Amniotic stem cell (primary cell): ENCODE measurements around the gene NKX2-2.
"Not testable (repeated sequence)": the region's sequence is repeated elsewhere in the genome, so short reads cannot be mapped to it uniquely, and the experiment has no call there.

Experiments
- DNase-seq: peaks from one replicate; lab custom pipeline; 2025; lab: John Stamatoyannopoulos, UW

NKX2-2 gene

DNA sequence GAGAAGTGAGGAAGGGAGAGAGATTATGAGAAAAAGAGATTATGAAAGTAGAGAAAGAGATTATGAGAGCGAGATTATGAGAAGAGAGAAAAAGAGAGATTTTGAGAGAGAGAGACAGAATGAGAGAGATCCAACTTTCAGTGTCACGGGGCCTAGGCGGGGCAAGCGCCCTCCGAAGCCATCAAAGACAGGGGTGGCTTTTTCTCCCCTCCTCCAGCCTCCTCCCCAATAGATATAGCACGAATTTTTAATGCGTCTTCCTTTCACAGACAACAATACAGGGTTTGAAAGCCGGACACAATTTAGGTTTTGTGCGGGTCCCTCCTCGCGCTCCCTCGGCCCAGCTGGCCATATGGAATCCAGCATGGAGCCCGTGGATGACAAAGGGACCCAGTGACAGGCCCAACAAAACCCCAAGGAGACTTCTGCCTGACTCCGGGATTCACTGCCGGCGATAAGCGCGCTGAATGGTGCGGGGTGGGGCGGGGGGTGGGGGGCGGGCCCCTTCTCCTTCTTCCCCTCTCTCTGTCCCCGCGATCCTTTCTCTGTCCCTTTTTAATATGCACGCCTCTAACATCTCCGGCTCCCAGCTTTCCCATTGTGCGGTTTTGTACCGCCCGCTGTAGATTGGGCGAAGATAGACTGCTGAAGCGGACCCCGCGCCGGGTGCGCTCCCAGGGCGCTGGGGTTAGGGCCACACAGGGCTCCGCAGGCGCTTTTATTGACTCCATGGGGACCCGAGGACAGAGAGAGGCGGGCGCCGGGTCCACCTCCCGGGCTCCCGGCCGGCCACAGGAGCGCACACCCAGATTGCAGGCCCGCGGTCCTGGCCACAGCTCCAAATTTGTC is 5.4 kb downstream of the NKX2-2 start:
- DNase-seq: no peak

DNA sequence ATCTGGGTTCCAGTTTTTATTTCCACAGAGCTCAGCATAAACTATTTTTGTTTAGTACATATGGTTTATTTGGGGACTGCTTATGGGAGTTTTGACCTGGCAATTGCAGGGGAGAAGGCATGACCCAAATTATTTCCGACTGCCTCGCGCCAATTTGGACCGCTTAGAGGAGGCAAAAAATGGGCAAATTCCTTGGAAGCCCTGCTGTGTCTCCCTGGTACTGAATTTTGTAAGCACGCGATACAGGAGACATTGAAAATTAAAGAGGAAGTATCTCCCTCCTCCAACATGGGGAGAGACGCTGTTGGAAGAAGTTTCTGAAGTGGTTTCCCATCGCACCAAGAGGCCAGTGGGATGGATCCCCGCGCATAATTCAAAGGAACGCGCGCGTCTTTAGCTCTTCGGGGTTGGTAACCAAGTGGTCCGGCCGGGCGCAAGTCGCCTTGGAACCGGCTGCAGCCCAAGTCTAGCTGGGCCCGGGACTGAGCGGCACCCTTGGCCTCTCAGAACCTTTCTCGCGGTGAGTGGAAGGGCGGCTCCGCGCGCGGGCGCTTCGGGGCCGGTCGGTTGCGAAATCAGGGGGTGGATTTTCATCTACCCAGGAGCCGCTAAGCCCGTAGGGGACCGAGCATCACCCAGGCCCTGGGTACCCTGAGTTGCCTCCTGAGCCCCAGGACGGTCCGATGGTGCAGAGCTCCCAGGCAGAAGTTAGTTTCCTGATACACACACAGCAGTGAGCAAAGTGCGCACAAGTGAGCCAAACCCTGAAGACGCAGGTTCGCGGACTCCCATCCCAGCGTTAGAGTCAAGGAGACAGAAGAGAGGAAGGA is 6.2 kb downstream of the NKX2-2 start:
- no peak for DNase-seq

DNA sequence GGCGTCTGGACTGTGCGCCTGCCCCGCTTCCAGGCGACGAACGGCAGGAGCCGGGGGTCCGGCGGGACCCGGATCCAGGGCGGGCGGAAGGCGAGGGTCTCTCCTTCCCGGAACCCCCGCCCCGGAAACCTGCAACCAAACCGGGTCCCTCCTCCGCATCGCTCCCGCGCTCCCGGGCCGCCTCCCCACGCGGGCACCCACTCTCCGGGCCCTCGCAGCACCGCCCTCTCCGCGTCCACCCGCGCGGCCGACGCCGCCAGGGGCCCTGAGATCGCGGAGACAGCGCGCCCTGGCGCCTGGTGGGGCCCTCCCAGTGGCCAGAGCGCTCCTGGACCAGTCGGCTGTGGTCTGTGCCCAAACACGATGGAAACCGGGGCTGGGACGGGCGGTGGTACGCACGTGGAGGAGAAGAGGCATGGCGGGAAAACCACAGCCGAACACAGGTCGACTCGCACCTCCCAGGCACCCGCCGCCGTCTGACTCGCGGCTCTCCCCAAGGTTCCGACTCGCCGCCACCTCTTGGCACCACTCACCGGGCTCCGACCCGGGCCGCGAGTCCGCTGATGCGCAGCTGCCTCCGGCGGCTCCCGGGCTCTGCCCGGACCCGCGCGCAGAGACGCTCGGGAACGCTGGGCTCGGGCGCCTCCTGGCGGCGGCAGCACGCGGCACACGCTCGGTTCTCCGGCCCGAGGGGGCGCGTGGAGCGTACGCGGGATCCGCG is 7.9 kb downstream of the NKX2-2 start:
- DNase-seq: no peak

DNA sequence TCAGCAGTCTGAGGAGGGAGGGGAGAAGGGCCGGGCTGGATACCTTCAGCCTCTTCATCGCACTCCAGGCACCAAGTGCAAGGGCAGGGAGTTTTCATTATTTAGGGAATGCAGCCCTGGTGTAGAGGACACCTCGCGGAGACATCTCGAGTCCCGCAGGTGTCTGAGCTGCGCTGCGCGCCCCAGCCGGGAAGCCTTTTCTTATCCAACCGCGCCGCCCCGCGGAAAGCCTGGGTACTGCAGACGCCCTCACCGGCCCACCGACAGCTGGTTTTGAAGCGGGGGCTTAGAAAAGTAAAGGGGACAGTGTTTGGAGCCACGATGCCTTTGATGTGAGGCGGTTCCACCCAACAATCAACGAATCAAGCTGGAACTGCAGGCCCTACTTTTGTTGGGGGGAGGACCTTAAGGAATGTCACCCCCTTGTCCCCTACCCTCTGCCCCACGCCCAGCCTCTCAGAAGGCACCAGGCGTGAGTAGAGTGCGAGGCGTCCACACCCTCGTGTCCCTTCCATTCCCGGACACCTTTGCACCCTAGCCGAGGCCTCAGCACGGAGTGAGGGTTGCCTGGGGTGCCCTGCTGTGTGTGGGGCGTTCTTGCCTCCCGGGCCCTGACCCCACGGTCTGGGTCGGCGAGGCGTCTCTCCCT is 8.6 kb downstream of the NKX2-2 start:
- no peak for DNase-seq

DNA sequence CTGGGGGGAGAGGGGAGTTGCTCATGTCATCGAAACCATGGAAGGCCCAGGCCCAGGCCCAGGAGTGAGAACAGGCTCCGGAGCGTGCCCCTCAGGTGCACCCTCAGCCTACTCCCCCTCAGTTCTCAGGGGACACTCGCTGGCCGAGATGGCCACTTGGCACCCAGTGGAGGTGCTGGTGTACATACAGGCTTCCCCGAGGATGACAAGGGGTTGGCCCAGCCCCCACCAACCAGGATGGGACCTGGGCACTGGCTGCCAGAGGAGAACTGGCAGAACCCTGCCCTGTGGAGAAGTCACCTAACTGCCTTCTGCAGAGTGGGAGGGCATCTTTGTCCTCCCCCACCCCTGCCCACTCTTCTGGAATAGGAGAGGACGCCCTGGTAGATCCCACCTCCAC is 9.5 kb downstream of the NKX2-2 start:
- DNase-seq: no peak

DNA sequence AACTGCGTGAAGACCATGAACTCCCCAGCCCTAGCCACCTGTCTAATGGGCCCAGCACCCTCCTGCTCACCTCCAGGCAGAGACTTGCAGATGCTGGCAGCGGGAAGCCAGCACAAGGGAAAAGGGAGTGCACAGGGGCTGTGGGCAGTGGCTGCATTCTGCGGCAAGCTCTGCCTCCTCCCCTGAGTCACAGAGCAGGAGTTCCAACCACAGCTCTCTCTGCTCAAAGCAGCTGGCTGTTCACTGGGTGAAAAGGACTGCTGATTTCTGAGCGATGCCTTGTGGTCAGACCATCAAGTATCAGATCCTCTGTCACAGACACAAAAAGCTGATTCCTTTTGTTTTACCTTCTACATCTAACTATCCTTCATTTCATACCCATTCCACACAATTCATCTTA is 10.5 kb downstream of the NKX2-2 start:
- no peak for DNase-seq

DNA sequence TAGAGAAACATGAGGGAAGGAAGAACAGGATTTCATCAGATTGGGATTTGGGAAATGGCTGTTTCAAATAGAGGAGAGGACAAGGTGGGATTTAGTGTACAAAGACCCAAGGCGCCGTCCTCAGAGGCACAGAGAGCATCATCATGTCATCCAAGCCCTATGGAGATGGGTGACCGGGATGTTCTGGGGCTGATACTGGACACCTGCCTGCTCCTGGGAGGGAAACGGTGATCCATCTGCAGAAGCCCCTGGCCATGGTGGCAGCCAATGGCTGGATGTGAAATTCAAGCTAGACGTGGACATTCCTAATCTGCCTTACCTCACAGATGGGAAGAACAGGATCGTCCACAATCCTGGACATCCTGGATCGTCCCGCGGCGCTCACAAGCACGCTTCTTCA is 12.7 kb downstream of the NKX2-2 start:
- no peak for DNase-seq

DNA sequence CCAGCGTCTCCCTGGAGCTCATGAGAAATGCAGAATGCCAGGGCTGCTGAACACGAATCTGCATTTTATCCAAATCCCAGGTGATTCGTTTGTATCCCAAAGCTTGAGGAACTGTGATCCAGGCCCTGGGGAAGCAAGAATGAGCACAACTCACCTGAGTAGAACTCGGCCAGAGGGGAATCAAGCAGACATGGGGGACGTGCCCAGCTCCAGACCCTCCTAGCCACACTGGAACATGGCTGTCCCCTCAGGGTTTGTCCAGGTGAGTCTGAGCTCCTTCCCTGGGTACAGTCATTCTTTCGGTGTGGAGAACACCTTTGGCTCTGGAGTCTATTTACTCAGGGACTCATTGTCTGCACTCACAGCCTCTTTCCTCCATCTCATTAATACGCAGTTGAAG is 13.3 kb downstream of the NKX2-2 start:
- DNase-seq: no peak

DNA sequence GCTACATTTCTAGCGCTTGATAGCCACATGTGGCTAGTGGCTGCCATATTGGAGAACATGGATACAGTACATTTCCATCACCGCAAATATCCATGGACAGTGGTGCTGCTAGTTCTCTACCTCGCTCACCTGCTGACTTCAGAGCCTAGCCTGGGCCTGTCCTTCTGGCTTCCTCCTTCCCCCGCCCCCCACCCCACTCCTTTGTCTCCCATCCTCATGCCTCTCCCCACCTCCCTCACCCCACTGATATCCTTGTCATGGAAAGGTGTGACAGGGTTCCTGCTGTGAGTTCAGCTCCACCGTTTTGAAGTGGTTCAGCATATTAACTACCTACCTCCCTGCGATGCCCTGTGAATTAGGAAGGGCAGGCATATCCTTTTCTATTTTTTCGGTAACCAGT is 14.2 kb downstream of the NKX2-2 start:
- no peak for DNase-seq

DNA sequence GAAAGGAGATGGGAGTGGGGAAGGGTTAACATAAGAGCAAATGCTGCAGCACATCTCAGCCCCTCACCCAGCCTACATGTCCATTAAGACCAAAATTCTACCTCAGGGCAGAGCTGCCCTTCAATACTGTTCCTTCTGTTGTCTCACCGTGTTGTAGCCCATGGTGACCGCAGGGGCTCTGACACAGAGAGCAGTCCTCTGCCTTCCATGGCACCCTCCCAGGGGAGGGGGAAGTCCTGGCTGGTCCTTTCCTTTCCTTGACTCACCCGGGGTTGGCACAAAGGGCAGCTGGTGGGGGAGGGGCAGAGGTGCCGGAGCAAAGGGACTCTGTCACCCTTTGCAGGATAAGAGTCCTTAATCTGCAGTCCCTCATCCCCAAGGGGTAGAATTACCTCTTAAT is 15.2 kb downstream of the NKX2-2 start:
- DNase-seq: no peak

DNA sequence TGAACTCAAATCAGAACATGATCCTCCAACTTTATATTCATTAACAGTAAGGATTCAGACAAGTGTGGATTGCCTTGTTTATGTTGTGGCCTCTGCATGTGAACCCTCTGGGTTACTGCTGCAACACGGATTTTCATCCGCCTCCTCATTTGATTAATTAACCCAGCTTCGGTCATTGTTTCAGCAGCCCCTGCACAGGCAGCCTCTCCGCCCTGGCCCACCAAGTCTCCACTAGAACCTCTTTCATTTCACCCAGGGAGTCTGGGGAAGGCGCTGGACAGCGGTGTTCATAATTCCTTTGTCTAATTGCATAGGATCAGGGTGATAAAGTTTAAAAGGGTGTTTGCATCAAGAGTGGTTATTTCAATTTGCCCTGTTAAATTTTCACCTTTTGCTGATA is 15.7 kb downstream of the NKX2-2 start:
- DNase-seq: no peak

DNA sequence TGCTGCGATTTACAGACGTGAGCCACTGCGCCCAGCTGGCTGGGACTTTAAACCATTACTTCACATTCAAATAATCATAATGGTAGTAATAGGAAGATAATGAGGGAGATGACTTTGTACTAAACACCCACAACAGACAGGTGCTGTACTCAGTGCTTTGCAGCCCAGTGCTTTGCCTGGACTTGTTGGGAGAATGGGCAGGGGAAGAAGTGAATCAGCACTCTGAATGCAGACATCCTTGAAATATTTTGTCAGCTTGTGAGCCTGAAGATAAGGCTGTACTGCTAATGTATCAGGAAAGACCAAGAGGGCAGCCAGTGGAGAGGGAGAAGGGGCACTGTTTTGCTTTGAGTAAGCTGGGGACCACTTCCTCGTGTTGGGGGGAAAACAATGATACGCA is 17.4 kb downstream of the NKX2-2 start:
- no peak for DNase-seq

DNA sequence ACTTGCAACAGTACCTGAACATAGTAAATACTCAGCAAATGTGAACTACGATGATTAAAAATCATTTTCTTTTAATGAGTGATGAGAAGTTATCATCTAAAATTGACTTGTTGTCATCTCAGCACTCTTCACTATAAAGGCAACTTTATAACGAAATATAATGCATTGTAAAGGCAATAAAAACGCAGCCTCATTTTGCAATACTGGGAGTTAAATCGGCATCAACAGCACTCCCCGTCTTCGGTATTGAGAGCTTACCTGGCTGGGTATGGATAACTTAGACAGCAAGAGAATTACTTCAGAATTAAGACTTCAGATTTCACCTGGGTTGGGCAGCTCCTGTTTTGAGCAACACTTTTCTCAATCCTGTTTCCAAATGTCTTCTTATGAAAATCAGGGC is 20.8 kb downstream of the NKX2-2 start:
- DNase-seq: no peak

DNA sequence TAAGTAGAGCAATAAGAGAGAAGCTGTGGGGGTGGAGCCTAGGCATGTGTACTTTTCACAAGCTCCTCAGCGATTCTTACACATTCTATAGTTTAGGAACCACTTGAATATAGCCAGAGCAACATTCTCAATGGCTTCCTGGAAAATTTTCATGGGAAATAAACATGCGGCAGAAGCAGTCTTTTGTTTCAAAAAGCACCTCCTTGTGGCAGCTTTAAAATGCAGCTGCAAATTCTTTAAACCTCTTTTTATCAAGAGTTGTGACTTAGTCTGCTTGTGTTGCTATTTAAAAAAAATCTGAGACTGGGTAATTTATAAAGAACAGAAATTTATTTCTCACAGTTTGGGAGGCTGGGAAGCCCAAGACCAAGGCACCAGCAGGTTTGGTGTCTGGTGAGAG is 23.8 kb downstream of the NKX2-2 start:
- DNase-seq: no peak

DNA sequence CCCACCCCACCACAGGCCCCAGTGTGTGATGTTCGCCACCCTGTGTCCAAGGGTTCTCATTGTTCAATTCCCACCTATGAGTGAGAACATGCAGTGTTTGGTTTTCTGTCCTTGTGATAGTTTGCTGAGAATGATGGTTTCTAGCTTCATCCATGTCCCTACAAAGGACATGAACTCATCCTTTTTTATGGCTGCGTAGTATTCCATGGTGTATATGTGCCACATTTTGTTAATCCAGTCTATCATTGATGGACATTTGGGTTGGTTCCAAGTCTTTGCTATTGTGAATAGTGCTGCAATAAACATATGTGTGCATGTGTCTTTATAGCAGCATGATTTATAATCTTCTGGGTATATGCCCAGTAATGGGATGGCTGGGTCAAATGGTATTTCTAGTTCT is 33.7 kb downstream of the NKX2-2 start:
- not testable (repeated sequence) for DNase-seq

DNA sequence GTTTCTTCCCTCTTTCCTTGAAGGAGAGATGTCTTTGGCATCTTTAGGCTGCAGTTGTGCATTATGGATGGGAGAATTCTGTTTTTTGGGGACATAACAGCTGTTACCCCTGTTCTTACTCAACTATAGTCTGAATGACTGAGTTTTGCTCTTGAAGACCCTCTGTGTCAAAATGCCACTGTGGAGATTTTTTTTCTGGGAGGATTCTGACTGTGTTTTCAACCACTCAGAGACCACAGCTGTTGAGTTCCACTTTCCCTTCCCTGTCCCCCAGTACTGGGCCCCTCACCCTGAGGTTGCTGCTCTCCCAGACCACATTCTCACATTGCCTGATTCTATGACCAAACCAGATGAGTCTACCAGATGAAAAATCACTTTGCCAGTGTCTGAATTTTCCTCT is 48.1 kb downstream of the NKX2-2 start:
- no peak for DNase-seq

DNA sequence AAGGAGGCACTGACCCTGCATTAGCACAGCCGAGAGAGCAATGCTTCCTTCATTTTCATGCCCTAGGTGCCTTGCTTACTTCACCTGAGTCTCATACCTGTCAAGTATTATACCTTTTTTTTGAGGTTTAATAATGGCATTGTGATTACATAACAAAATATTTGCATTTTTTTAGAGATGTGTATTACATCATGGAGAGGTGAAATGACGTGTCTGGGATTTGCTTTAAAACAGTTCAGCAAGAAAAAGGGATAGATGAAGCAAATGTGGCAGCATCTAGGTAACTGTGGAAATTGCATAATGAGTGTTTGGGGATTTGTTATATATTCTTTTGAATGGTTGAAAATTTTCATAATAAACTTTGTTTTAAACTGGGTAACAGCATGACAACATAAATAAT is 48.9 kb downstream of the NKX2-2 start:
- DNase-seq: no peak
